Measurements from ENCODE around the gene LRRC18.

Gene LRRC18
- 0 reads per million in 9 experiments for total RNA-seq

- H3K27ac Mint-ChIP-seq = no peak within 1 kb of the TSS
- H3K4me1 Mint-ChIP-seq (ENCODE audit: low read depth in 2 of 2) = no peaks in the 10 kb centered on the region
- H3K9me3 Mint-ChIP-seq = no peaks in the 10 kb centered on the region
- no peak within 1 kb of the TSS for H3K4me3 Mint-ChIP-seq
- DNase-seq = no peak
- H3K27me3 Mint-ChIP-seq = peaks cover 14 to 22% of the 10 kb centered on the region in 2 donors
- H3K36me3 Mint-ChIP-seq (ENCODE audit: insufficient read depth) = peaks cover 2% of the 10 kb centered on the region
- ATAC-seq (replicated peaks) = no peak
Measured at GRCh38 chr10:48939790-48940325, at the start of gene LRRC18. TSS of gene LRRC18 (minus strand) at chr10:48939840. CDS start at chr10:48914155, 25,685 bp downstream.

DNA sequence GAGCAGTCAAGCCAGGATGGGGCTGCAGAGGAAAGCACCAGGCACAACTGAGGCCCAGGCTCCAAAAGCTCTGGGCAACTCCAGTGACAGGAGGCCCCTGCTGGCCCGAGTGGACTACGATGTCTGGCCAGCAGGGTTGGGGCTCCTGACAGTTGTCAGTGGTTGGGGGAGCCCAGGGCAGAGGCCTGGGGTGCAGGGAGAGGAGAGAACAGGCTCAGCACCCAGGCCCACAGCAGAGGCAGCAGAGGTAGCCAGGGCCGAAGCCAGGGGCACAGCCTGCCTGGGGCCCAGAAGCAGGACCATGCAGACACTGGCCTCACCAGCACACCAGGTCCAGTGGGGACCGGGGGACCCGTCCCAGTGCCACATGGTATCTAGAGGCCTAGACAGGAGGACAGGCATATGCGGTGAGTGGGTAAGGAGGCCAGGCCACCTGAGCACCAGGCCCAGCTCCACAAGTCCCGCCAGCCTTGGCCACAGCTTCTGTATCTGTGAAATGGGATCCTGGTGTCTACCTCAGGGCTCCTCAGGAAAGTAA is 46.0 kb upstream of the LRRC18 start:
- no peaks in the 10 kb centered on the region for H3K9me3 Mint-ChIP-seq
- H3K4me1 Mint-ChIP-seq (ENCODE audit: low read depth in 2 of 2) = peaks cover 0 to 1% of the 10 kb centered on the region in 2 donors
- no peak overlapping the region for H3K4me3 Mint-ChIP-seq
- H3K27ac Mint-ChIP-seq = no peak overlapping the region
- ATAC-seq (replicated peaks) = no peak
- peaks cover 3% of the 10 kb centered on the region for H3K36me3 Mint-ChIP-seq (ENCODE audit: insufficient read depth)
- no peak for DNase-seq
- H3K27me3 Mint-ChIP-seq = no peaks in the 10 kb centered on the region

- Mint-ChIP-seq H3K4me3 (no peak overlapping the region), H3K27me3 (no peaks in the 10 kb centered on the region), H3K36me3 (ENCODE audit: insufficient read depth) (peaks cover 3% of the 10 kb centered on the region), H3K9me3 (no peaks in the 10 kb centered on the region), H3K27ac (no peak overlapping the region), H3K4me1 (ENCODE audit: low read depth in 2 of 2) (peaks cover 0 to 1% of the 10 kb centered on the region in 2 donors)
- DNase-seq (no peak), ATAC-seq (replicated peaks) (no peak)
Measured at GRCh38 chr10:48983648-48984351, 44.2 kb upstream of the LRRC18 start.

GRCh38 chr10:48982584-48982983 is 42.9 kb upstream of the LRRC18 start:
- no peaks in the 10 kb centered on the region for H3K27me3 Mint-ChIP-seq
- H3K36me3 Mint-ChIP-seq (ENCODE audit: insufficient read depth) = peaks cover 3% of the 10 kb centered on the region
- no peak overlapping the region for H3K27ac Mint-ChIP-seq
- H3K4me1 Mint-ChIP-seq (ENCODE audit: low read depth in 2 of 2) = peaks cover 0 to 1% of the 10 kb centered on the region in 2 donors
- ATAC-seq (replicated peaks) (no peak), DNase-seq (no peak)
- H3K9me3 Mint-ChIP-seq = no peaks in the 10 kb centered on the region
- no peak overlapping the region for H3K4me3 Mint-ChIP-seq

GRCh38 chr10:48981310-48981907 is 41.8 kb upstream of the LRRC18 start:
- Mint-ChIP-seq H3K27me3 (peaks cover 0 to under 1% of the 10 kb centered on the region in 2 donors), H3K27ac (no peak overlapping the region), H3K4me1 (ENCODE audit: low read depth in 2 of 2) (peaks cover 0 to 1% of the 10 kb centered on the region in 2 donors), H3K36me3 (ENCODE audit: insufficient read depth) (peaks cover 3% of the 10 kb centered on the region), H3K9me3 (no peaks in the 10 kb centered on the region), H3K4me3 (no peak overlapping the region)
- DNase-seq = peak; percentile 16 to 25 (median 18)
- no peak for ATAC-seq (replicated peaks)

DNA sequence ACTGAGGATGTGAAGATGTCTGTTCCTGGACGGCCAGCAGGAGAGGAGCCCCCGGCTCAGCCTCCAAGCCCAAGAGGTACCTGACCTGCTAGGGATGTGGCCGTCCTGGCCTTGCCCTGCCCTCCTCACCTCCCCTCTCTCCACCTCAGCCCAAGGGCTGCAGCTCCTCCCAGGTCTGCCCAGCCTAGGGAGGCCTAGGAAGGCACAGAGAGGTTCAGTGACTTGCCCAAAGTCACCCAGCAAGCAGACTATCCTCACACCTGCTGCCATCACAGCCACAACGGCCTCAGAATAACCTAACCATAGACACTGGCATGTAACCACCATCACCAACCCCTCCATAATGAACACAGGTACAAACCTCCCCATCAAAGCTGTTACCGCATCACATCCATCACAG is 38.7 kb upstream of the LRRC18 start:
- Mint-ChIP-seq H3K9me3 (no peaks in the 10 kb centered on the region), H3K4me1 (ENCODE audit: low read depth in 2 of 2) (peaks cover 0 to 1% of the 10 kb centered on the region in 2 donors), H3K36me3 (ENCODE audit: insufficient read depth) (peaks cover 3% of the 10 kb centered on the region), H3K27me3 (peaks cover 7 to 15% of the 10 kb centered on the region in 2 donors), H3K4me3 (no peak overlapping the region), H3K27ac (no peak overlapping the region)
- ATAC-seq (replicated peaks) = no peak
- DNase-seq = no peak

- ATAC-seq (replicated peaks) (no peak), DNase-seq (no peak)
- H3K4me3 Mint-ChIP-seq = no peak overlapping the region
- H3K4me1 Mint-ChIP-seq (ENCODE audit: low read depth in 2 of 2) = no peaks in the 10 kb centered on the region
- H3K27ac Mint-ChIP-seq = no peak overlapping the region
- peaks cover 7 to 32% of the 10 kb centered on the region in 2 donors for H3K27me3 Mint-ChIP-seq
- H3K36me3 Mint-ChIP-seq (ENCODE audit: insufficient read depth) = no peaks in the 10 kb centered on the region
- no peaks in the 10 kb centered on the region for H3K9me3 Mint-ChIP-seq
Measured at GRCh38 chr10:48976196-48976595, 36.6 kb upstream of the LRRC18 start.

DNA sequence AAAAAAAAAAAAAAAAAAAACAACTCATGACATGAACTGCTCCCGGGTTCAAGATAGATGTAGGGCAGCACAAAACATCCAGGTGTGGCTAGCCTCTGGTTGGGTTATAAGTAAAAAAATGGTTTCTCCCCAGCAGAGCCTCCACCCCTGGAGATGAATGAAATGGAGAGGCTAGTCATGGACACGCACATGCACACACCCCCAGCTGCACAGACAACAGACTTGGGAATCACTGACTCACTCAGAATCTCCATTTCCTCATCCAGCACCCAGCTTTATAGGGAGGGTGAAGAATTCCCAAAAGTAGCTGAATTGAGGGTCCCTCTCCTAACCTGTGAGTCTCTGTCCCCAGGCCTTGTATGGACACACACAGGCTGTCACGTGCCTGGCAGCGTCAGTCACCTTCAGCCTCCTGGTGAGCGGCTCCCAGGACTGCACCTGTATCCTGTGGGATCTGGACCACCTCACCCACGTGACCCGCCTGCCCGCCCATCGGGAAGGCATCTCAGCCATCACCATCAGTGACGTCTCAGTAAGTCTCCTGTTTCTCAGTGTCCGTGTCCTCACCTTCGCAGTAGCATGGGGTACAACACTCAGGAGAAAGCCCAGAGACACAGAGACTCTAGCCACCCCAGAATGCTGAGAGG is 35.0 kb upstream of the LRRC18 start:
- no peak overlapping the region for H3K27ac Mint-ChIP-seq
- H3K36me3 Mint-ChIP-seq (ENCODE audit: insufficient read depth) = no peaks in the 10 kb centered on the region

DNA sequence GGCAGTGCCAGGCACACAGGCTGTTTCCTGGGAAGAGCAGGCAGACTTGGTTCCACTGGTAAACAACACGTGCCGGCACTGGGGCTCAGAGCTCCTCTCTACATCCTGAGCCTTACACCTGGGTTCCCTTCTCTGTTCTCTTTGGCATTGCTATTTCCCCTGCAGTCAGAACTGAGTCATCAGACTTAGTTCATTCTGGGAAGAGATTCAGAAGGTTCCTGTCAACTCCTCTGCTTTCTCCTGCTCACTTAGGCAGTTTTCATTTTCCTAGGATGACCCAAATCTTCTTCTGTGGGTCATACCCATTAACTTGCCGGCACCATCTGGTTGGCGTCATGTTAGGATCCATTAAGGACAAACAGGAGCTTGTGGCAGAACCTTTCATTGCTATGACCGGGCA is 33.4 kb upstream of the LRRC18 start:
- no peak overlapping the region for H3K27ac Mint-ChIP-seq
- no peak for DNase-seq

More for the DNA sequence above, 35.0 kb upstream of the LRRC18 start:
- no peak for ATAC-seq (replicated peaks)
- H3K4me3 Mint-ChIP-seq = no peak overlapping the region
- no peak for DNase-seq
- no peaks in the 10 kb centered on the region for H3K4me1 Mint-ChIP-seq (ENCODE audit: low read depth in 2 of 2)
- no peaks in the 10 kb centered on the region for H3K9me3 Mint-ChIP-seq
- peaks cover 7 to 39% of the 10 kb centered on the region in 2 donors for H3K27me3 Mint-ChIP-seq

GRCh38 chr10:48970654-48971053 is 31.0 kb upstream of the LRRC18 start:
- ATAC-seq (replicated peaks) (no peak), DNase-seq (no peak)
- Mint-ChIP-seq H3K27me3 (peaks cover 17 to 58% of the 10 kb centered on the region in 2 donors), H3K9me3 (no peaks in the 10 kb centered on the region), H3K27ac (no peak overlapping the region), H3K36me3 (ENCODE audit: insufficient read depth) (no peaks in the 10 kb centered on the region), H3K4me1 (ENCODE audit: low read depth in 2 of 2) (peaks cover 0 to 2% of the 10 kb centered on the region in 2 donors), H3K4me3 (no peak overlapping the region)

More for the DNA sequence above, 33.4 kb upstream of the LRRC18 start:
- Mint-ChIP-seq H3K4me1 (ENCODE audit: low read depth in 2 of 2) (peaks cover 0 to 2% of the 10 kb centered on the region in 2 donors), H3K9me3 (no peaks in the 10 kb centered on the region), H3K27me3 (peaks cover 7 to 47% of the 10 kb centered on the region in 2 donors), H3K36me3 (ENCODE audit: insufficient read depth) (no peaks in the 10 kb centered on the region), H3K4me3 (no peak overlapping the region)
- ATAC-seq (replicated peaks) = no peak

- DNase-seq (no peak), ATAC-seq (replicated peaks) (no peak)
- H3K9me3 Mint-ChIP-seq = no peaks in the 10 kb centered on the region
- H3K36me3 Mint-ChIP-seq (ENCODE audit: insufficient read depth) = no peaks in the 10 kb centered on the region
- H3K4me1 Mint-ChIP-seq (ENCODE audit: low read depth in 2 of 2) = peaks cover 0 to 2% of the 10 kb centered on the region in 2 donors
- peaks cover 14 to 55% of the 10 kb centered on the region in 2 donors for H3K27me3 Mint-ChIP-seq
- no peak overlapping the region for H3K27ac Mint-ChIP-seq
- no peak overlapping the region for H3K4me3 Mint-ChIP-seq
Measured at GRCh38 chr10:48970046-48970445, 30.4 kb upstream of the LRRC18 start.

DNA sequence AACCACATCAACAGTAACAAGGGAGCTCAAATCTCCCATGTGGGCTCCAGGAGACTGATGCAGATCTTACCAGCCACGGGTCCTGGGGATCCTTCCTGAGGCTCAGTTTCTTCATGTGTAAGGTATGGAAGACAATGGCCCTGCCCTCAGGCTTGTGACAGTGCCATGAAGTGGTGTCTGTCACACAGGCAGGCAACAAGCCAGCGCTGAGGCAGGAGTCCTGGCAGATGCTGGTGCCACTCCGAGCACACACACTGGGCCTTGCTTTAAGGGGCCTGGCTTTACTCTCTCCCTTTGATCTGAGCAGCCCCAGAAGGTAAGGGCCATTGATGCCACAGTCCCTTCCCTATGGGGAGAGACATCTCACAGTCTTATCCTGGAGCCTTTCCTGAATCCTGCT is 28.4 kb upstream of the LRRC18 start:
- no peak overlapping the region for H3K27ac Mint-ChIP-seq
- no peak overlapping the region for H3K4me3 Mint-ChIP-seq
- H3K27me3 Mint-ChIP-seq = peaks cover 14 to 47% of the 10 kb centered on the region in 2 donors
- peaks cover 0 to 2% of the 10 kb centered on the region in 2 donors for H3K4me1 Mint-ChIP-seq (ENCODE audit: low read depth in 2 of 2)
- H3K36me3 Mint-ChIP-seq (ENCODE audit: insufficient read depth) = no peaks in the 10 kb centered on the region
- H3K9me3 Mint-ChIP-seq = no peaks in the 10 kb centered on the region
- DNase-seq (no peak), ATAC-seq (replicated peaks) (no peak)

DNA sequence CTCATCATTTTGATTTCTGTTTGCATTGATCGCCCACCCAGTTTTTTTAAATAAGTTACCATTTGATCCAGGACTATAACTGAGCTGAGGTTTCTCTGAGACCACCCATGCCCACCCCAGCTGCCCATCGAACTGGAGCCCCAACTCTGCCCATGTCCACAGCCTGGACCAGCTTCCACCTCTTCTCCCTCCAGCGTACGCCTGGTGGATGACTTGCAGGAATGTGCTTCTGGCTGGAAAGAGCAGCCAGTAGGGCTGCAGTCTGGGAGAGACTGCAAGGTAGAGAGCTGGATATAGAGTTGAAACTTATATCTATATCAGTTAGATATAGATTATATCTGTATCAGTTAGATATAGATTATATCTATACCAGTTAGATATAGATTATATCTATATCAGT is 25.8 kb upstream of the LRRC18 start:
- no peaks in the 10 kb centered on the region for H3K9me3 Mint-ChIP-seq
- DNase-seq (no peak), ATAC-seq (replicated peaks) (no peak)
- no peaks in the 10 kb centered on the region for H3K36me3 Mint-ChIP-seq (ENCODE audit: insufficient read depth)
- peaks cover 0 to 2% of the 10 kb centered on the region in 2 donors for H3K4me1 Mint-ChIP-seq (ENCODE audit: low read depth in 2 of 2)
- H3K27ac Mint-ChIP-seq = no peak overlapping the region
- peaks cover 14 to 33% of the 10 kb centered on the region in 2 donors for H3K27me3 Mint-ChIP-seq
- H3K4me3 Mint-ChIP-seq = no peak overlapping the region
